K562 (cell line): ENCODE data around the gene AFDN. TPM values are rescaled to one million over a fixed set of nuclear protein-coding genes. Genes with fewer than 3 reads are reported as not detected.

Experiments used
- ATAC-seq: fragments of 200-7000 bp; cut with Tn5 transposase; 3 replicates; pipeline ENCODE4 v1.9.1; 2020; ENCODE audit warnings: moderate library complexity
- BruUV-seq: library from RNA; stranded (reverse); fragments of 400-500 nt; replicated peaks from 2 replicates; lab custom pipeline; 2021; lab: Mats Ljungman, UMichigan
- CTCF ChIA-PET: fragments of 300-600 bp; formaldehyde crosslinking; extraction: SDS; loops from one replicate; lab custom pipeline; 2021; ENCODE audit warnings: low intra/inter-chr PET ratio; lab: Yijun Ruan, JAX
- POLR2A ChIA-PET: fragments of 300-600, 350-650 bp; sonication (Branson Sonifier 250); formaldehyde crosslinking; extraction: SDS; loops from one replicate; lab custom pipeline; 2021; ENCODE audit warnings: antibody characterized with exemption, inconsistent platforms; lab: Yijun Ruan, JAX
- DNase-seq, 4 experiments: peaks; one replicate each; pipeline versions ENCODE4 v3.0.0 to v3.0.0-alpha.2; 2011 to 2018; ENCODE audit warnings: low spot score in 3 of 4, mixed read lengths in 3 of 4; ENCODE audit errors: extremely low read depth in 1 of 4
- FAIRE-seq: peaks from 2 replicates; lab custom pipeline; 2011; peaks lifted over from hg19 to GRCh38; lab: Jason Lieb, UNC
- H2AFZ ChIP-seq: 2 replicates; pipeline ENCODE4 v1.6.0; 2011; ENCODE audit warnings: low read depth, low read length, control low read depth, inconsistent platforms
- H3K27ac ChIP-seq: fragments of 200-600 bp; 3 replicates; pipeline ENCODE4 v1.8.0; 2011; ENCODE audit warnings: low read depth, mild to moderate bottlenecking, control low read depth, inconsistent platforms, low read length, moderate library complexity, mixed read lengths; ENCODE audit errors: extremely low read depth
- H3K27me3 ChIP-seq, 2 experiments: fragments of 300-600 bp in 1 of 2; 2 replicates in 1 of 2; 3 replicates in 1 of 2; pipeline versions ENCODE4 v1.6.0 to v1.8.0; 2011; ENCODE audit warnings: inconsistent platforms in 2 of 2, low read length in 2 of 2, mild to moderate bottlenecking in 1 of 2, mixed read lengths in 1 of 2, moderate library complexity in 1 of 2; ENCODE audit not compliant: control insufficient read depth in 2 of 2, insufficient read depth in 2 of 2
- H3K36me3 ChIP-seq: fragments of 300-600 bp; 3 replicates; pipeline ENCODE4 v1.8.0; 2011; ENCODE audit warnings: mild to moderate bottlenecking, low read length, inconsistent platforms; ENCODE audit not compliant: control insufficient read depth, insufficient read depth
- H3K4me1 ChIP-seq, 2 experiments: fragments of 200-600 bp in 1 of 2; replicated peaks in 1 of 2; 2 replicates in 1 of 2; 3 replicates in 1 of 2; pipeline versions ENCODE4 v1.5.1 to v1.8.0; 2011; ENCODE audit warnings: inconsistent platforms in 2 of 2, low read length in 2 of 2, mild to moderate bottlenecking in 1 of 2, mixed read lengths in 1 of 2, moderate library complexity in 1 of 2; ENCODE audit not compliant: control insufficient read depth in 2 of 2, insufficient read depth in 2 of 2
- H3K4me2 ChIP-seq: 2 replicates; pipeline ENCODE4 v1.6.1; 2011; ENCODE audit warnings: low read length, control low read depth, inconsistent platforms, mixed read lengths; ENCODE audit not compliant: insufficient read depth
- H3K4me3 ChIP-seq: fragments of 200-600 bp; sonication (generic), shearing (Covaris generic); 2 replicates; pipeline ENCODE4 v1.5.1; 2016; ENCODE audit warnings: control low read depth, inconsistent platforms
- H3K79me2 ChIP-seq: fragments of 200-600 bp; 3 replicates; pipeline ENCODE4 v1.8.0; 2011; ENCODE audit warnings: low read length, inconsistent platforms; ENCODE audit not compliant: control insufficient read depth, insufficient read depth
- H3K9ac ChIP-seq, 2 experiments: 2 replicates each; pipeline versions ENCODE4 v1.6.0 to v1.6.1; 2011; ENCODE audit warnings: low read depth in 2 of 2, low read length in 2 of 2, control low read depth in 1 of 2, inconsistent platforms in 1 of 2, mild to moderate bottlenecking in 1 of 2, mixed read lengths in 1 of 2; ENCODE audit not compliant: insufficient read depth in 1 of 2
- H3K9me1 ChIP-seq: one replicate; pipeline ENCODE4 v1.6.0; 2011; ENCODE audit warnings: inconsistent platforms, mild to moderate bottlenecking, low read length, moderate library complexity; ENCODE audit not compliant: control insufficient read depth, insufficient read depth
- H3K9me3 ChIP-seq: replicated peaks from 2 replicates; pipeline ENCODE4 v1.5.1; 2011; ENCODE audit warnings: low read depth, low read length, inconsistent platforms; ENCODE audit not compliant: control insufficient read depth, insufficient read depth
- H4K20me1 ChIP-seq: replicated peaks from 2 replicates; pipeline ENCODE4 v1.6.1; 2011; ENCODE audit warnings: low read length, inconsistent platforms, mixed read lengths; ENCODE audit not compliant: control insufficient read depth, insufficient read depth
- CBX8 ChIP-seq: fragments of 200-600 bp; sonication (generic); IDR thresholded peaks from 2 replicates; pipeline ENCODE4 v1.6.1; 2012; ENCODE audit warnings: borderline replicate concordance, mixed run types, low read depth, mild to moderate bottlenecking, moderate library complexity, mixed read lengths, low read length, control low read depth, inconsistent platforms; ENCODE audit not compliant: poor library complexity, severe bottlenecking; ENCODE audit errors: extremely low read depth
- EWSR1 ChIP-seq: fragments of 450-650 bp; IDR thresholded peaks from 2 replicates; pipeline ENCODE4 v1.6.1; 2018; ENCODE audit warnings: borderline replicate concordance, mild to moderate bottlenecking, low read depth, moderate library complexity; ENCODE audit not compliant: partially characterized antibody
- FOSL1 ChIP-seq: fragments of 200-800 bp; sonication (Bioruptor generic); conservative IDR thresholded peaks from 2 replicates; pipeline ENCODE4 v1.6.1; 2016; ENCODE audit warnings: missing genetic modification characterization, missing compliant biosample characterization
- GTF2A2 ChIP-seq: IDR thresholded peaks from 2 replicates; pipeline ENCODE4 v1.6.1; 2016; ENCODE audit warnings: mild to moderate bottlenecking, missing genetic modification characterization, missing compliant biosample characterization
- HLTF ChIP-seq: fragments of 450-650 bp; IDR thresholded peaks from 2 replicates; pipeline ENCODE4 v1.6.1; 2016
- JUNB ChIP-seq: fragments of 450-650 bp; formaldehyde crosslinking; conservative IDR thresholded peaks from 2 replicates; pipeline ENCODE4 v1.4.0; 2020; ENCODE audit warnings: mild to moderate bottlenecking
- KDM5B ChIP-seq: fragments of 200-600 bp; sonication (generic); IDR thresholded peaks from 2 replicates; pipeline ENCODE4 v1.6.1; 2012; ENCODE audit warnings: low read depth, mild to moderate bottlenecking, moderate library complexity, low read length, control low read depth, inconsistent platforms; ENCODE audit not compliant: insufficient replicate concordance
- MLLT1 ChIP-seq, 2 experiments: fragments of 450-650 bp; IDR thresholded peaks; 2 replicates each; pipeline ENCODE4 v1.6.1; 2016
- NUFIP1 ChIP-seq: fragments of 450-650 bp; IDR thresholded peaks from 2 replicates; pipeline ENCODE4 v1.6.1; 2018; ENCODE audit not compliant: partially characterized antibody
- OTX1 ChIP-seq: fragments of 450-650 bp; formaldehyde crosslinking; IDR thresholded peaks from 2 replicates; pipeline ENCODE4 v1.4.0; 2022; ENCODE audit warnings: mild to moderate bottlenecking
- POU5F1 ChIP-seq: fragments of 150-350 bp; IDR thresholded peaks from 2 replicates; pipeline ENCODE4 v1.6.1; 2014; ENCODE audit warnings: borderline replicate concordance, low read length, low read depth, mild to moderate bottlenecking; ENCODE audit not compliant: partially characterized antibody
- PTRF ChIP-seq: fragments of 450-650 bp; IDR thresholded peaks from 2 replicates; pipeline ENCODE4 v1.6.1; 2016; ENCODE audit warnings: mild to moderate bottlenecking, missing genetic modification characterization, missing compliant biosample characterization
- TAF9B ChIP-seq: fragments of 450-650 bp; IDR thresholded peaks from 2 replicates; pipeline ENCODE4 v1.6.1; 2018; ENCODE audit warnings: mild to moderate bottlenecking; ENCODE audit not compliant: partially characterized antibody
- ZC3H8 ChIP-seq: fragments of 450-650 bp; IDR thresholded peaks from 2 replicates; pipeline ENCODE4 v1.6.1; 2017
- ZNF232 ChIP-seq: sonication (generic); formaldehyde crosslinking; IDR thresholded peaks from 2 replicates; pipeline ENCODE4 v1.8.0; 2022; ENCODE audit warnings: mild to moderate bottlenecking, missing genetic modification reagents
- ZNF695 ChIP-seq: fragments of 450-650 bp; formaldehyde crosslinking; IDR thresholded peaks from 2 replicates; pipeline ENCODE4 v1.4.0; 2020; ENCODE audit warnings: mild to moderate bottlenecking, moderate library complexity
- ZNF79 ChIP-seq: fragments of 250-450 bp; sonication (Bioruptor Pico); IDR thresholded peaks from 2 replicates; pipeline ENCODE4 v1.4.0; 2020; ENCODE audit warnings: low read depth, mild to moderate bottlenecking, moderate library complexity
- WGBS: fragments of 100-300 bp; shearing (Covaris generic); methylation state at CpG from one replicate; pipeline ENCODE4 v1.1.6; 2016; ENCODE audit warnings: low coverage, mixed read lengths; ENCODE audit not compliant: insufficient coverage; ENCODE audit errors: missing lambda C conversion rate; 5-methylcytosine and 5-hydroxymethylcytosine counted together
- in situ Hi-C: fragments of 300-500 bp; cut with MboI; formaldehyde crosslinking; loops from 4 replicates; pipeline ENCODE4 v1.15.0; 2018; ENCODE audit warnings: inconsistent platforms, mixed read lengths
- intact Hi-C: fragments of 100-400 bp; cut with micrococcal nuclease; formaldehyde crosslinking; loops from 2 replicates; pipeline ENCODE4 v1.14.2; 2022
- polyA plus RNA-seq, 8 experiments: library from polyadenylated mRNA; depleted of rRNA in 4 of 8; stranded (reverse) in 5 of 8; unstranded in 3 of 8; fragments of >200 nt; fragmentation: Nextera tagmentation in 2 of 8; fragmentation: Illumina TruSeq in 1 of 8; extraction: Ambion mirVana in 2 of 8; extraction: Trizol in 1 of 8; gene quantifications; 2 replicates each; pipeline versions ENCODE4 v1.2.1 to v1.2.3, GENCODE V29; 2011 to 2014; ENCODE audit warnings: inconsistent platforms in 1 of 8, missing spikeins in 1 of 8
- total RNA-seq, 7 experiments: library from RNA; depleted of rRNA in 6 of 7; stranded (reverse); fragments of >200 nt in 6 of 7; fragmentation: Illumina TruSeq in 2 of 7; extraction: Trizol in 2 of 7; gene quantifications; 2 replicates each; pipeline versions ENCODE4 v1.2.1 to v1.2.3, GENCODE V29; 2011 to 2021; ENCODE audit warnings: low replicate concordance in 1 of 7

Gene AFDN
- total and polyA plus RNA-seq, 9 of the 15 experiments (the other 6 are each of a cell fraction or from before 2014, with no cell fraction given) = 7.2 to 129 (median 105) TPM

GRCh38 chr6:167995302-167995701, 168.6 kb downstream of the AFDN start:
- Histone ChIP-seq H3K79me2 (no peaks in the 10 kb centered on the region), H3K4me1 (peaks cover 0 to 21% of the 10 kb centered on the region in 2 experiments; a peak in 2 of 5 replicates), H3K36me3 (no peaks in the 10 kb centered on the region), H3K27me3 (peaks cover 36 to 55% of the 10 kb centered on the region in 2 experiments), H2AFZ (no peak overlapping the region), H3K4me2 (no peak overlapping the region), H3K9me3 (no peaks in the 10 kb centered on the region), H3K9me1 (no peaks in the 10 kb centered on the region), H4K20me1 (peaks cover 3% of the 10 kb centered on the region; the same call in 1 of the 2 replicates), H3K9ac (peak overlapping the region in 1 of 2 experiments; percentile 74; a peak in 2 of 4 replicates), H3K4me3 (no peak overlapping the region), H3K27ac (no peak overlapping the region)
- no TSS peak for BruUV-seq
- TF ChIP-seq ZNF232 (CRISPR knock-in tag) (no peak), ZC3H8 (no peak), NUFIP1 (no peak), HLTF (no peak), CBX8 (no peak), GTF2A2 (tag) (no peak), EWSR1 (no peak), FOSL1 (tag) (no peak), JUNB (CRISPR knock-in tag) (no peak), ZNF79 (no peak), PTRF (tag) (no peak), POU5F1 (no peak), KDM5B (no peak), ZNF695 (CRISPR knock-in tag) (no peak), OTX1 (no peak), TAF9B (no peak), MLLT1 (IDR thresholded peaks at IDR 0.05) (no peak)
- CTCF ChIA-PET = no interaction called here
- POLR2A ChIA-PET = interaction anchor here (0.5 kb wide), 1 partner anchor 9 kb away, joined by 3 read pairs; no protein-coding TSS in a partner anchor
- no peak for FAIRE-seq
- intact Hi-C loops = no loop called here
- 7% methylated on average over 12 of the region's 12 CpGs for WGBS
- in situ Hi-C loops = no loop called here
- ATAC-seq = no peak; the same call in 2 of the 3 replicates
- DNase-seq = no peak
